Measurements from ENCODE around the gene URB1.

URB1 gene

DNA sequence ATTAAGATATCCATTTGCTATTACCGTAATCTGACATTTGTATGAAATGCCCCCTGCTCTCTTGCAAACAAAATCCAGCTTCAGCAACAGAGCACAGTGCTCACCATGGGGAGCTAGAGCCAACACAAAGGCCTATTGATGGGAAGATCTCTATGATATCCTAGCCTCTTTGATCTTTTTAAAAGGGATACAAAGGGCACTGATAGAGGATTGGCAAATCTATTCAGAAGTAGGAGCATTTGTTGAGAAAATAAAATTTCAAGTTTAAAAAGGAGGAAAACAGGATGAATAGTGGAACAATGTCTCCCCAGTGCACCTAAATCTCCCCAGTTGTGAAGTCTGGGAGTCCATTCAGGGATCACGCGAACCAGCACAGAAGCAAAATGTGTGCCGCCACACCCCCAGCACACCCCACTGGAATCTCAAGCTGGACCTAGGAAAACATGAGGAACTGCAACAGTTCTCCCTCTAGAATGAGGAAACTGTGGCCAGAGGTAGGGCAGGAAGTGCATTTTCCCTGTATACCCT lies 62.0 kb downstream of the URB1 start:
- Histone ChIP-seq H3K4me1 (ENCODE audit: control insufficient read depth in 2 of 2, insufficient read depth in 1 of 2, low read depth in 1 of 2, low read length in 2 of 2) (peaks cover 17 to 21% of the 10 kb centered on the region in 2 donors), H3K4me2 (ENCODE audit: insufficient read depth, low read length, poor library complexity, severe bottlenecking) (no peak overlapping the region), H3K79me1 (ENCODE audit: low read depth, low read length) (no peaks in the 10 kb centered on the region), H3K9me3 (replicated peaks in 1 of 2; ENCODE audit: control insufficient read depth in 2 of 2, insufficient read depth in 1 of 2, low read depth in 1 of 2, low read length in 2 of 2) (peaks cover 5 to 39% of the 10 kb centered on the region in 2 donors), H2BK5ac (ENCODE audit: low read length) (no peak overlapping the region), H3K27ac (replicated peaks; ENCODE audit: low read length) (no peak overlapping the region), H2BK15ac (ENCODE audit: low read length) (no peak overlapping the region), H4K91ac (ENCODE audit: low read depth, low read length, poor library complexity) (no peak overlapping the region), H2BK12ac (ENCODE audit: low read length) (no peak overlapping the region), H3K4ac (ENCODE audit: low read length) (no peak overlapping the region), H3K18ac (ENCODE audit: low read length) (no peak overlapping the region), H2AK5ac (ENCODE audit: low read depth, low read length) (no peak overlapping the region), H3K27me3 (ENCODE audit: control insufficient read depth in 3 of 3, insufficient read depth in 3 of 3, low read depth in 1 of 3, low read length in 3 of 3) (peaks cover 0 to 3% (median 0%) of the 10 kb centered on the region in 3 experiments), H2BK120ac (ENCODE audit: low read depth, low read length) (no peak overlapping the region), H4K8ac (ENCODE audit: low read depth, low read length) (no peak overlapping the region), H3K36me3 (replicated peaks in 1 of 2; ENCODE audit: control insufficient read depth in 2 of 2, insufficient read depth in 2 of 2, low read length in 2 of 2) (peaks cover 7 to 72% of the 10 kb centered on the region in 2 donors), H2AFZ (ENCODE audit: low read length) (no peak overlapping the region), H3K23ac (ENCODE audit: low read depth, low read length, poor library complexity) (no peak overlapping the region), H3K4me3 (ENCODE audit: low read length in 2 of 2) (no peak overlapping the region), H3K9ac (ENCODE audit: low read depth, low read length, poor library complexity) (no peak overlapping the region), H3K14ac (ENCODE audit: low read length) (no peak overlapping the region)
- no CpG with 5 or more reads among the region's 4 CpGs for WGBS, 2 donors (ENCODE audit: extremely low coverage in 2 of 2, insufficient read length in 2 of 2, insufficient replicate concordance in 1 of 2)
- peak; percentile 39 for DNase-seq (ENCODE audit: low spot score)

DNA sequence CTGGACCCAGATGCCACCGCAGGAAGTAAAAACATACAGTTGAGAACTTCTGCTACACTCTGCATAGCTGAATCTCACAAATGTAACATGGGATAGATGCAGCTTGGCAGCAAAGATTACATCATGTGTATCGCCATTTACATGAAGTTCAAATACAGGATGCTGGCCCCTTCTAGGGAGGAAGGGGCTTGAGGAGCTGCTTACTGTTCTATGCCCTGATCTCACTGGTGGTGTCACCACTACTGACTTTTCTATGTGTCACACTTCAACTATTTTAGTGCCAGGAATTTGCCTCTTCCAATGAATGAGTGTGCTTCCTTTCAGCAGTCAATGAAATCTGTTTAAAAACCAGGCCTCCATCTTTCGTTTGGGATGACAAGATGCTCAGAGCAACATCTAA lies 63.0 kb downstream of the URB1 start:
- Histone ChIP-seq H3K27ac (replicated peaks; ENCODE audit: low read length) (no peak overlapping the region), H2BK120ac (ENCODE audit: low read depth, low read length) (no peak overlapping the region), H3K4me3 (ENCODE audit: low read length in 2 of 2) (no peak overlapping the region), H2AK5ac (ENCODE audit: low read depth, low read length) (no peak overlapping the region), H3K18ac (ENCODE audit: low read length) (no peak overlapping the region), H2BK12ac (ENCODE audit: low read length) (no peak overlapping the region), H3K79me1 (ENCODE audit: low read depth, low read length) (peaks cover 2% of the 10 kb centered on the region), H4K91ac (ENCODE audit: low read depth, low read length, poor library complexity) (no peak overlapping the region), H2AFZ (ENCODE audit: low read length) (no peak overlapping the region), H3K36me3 (replicated peaks in 1 of 2; ENCODE audit: control insufficient read depth in 2 of 2, insufficient read depth in 2 of 2, low read length in 2 of 2) (peaks cover 14 to 72% of the 10 kb centered on the region in 2 donors), H4K8ac (ENCODE audit: low read depth, low read length) (no peak overlapping the region), H2BK15ac (ENCODE audit: low read length) (no peak overlapping the region), H3K14ac (ENCODE audit: low read length) (no peak overlapping the region), H3K9me3 (replicated peaks in 1 of 2; ENCODE audit: control insufficient read depth in 2 of 2, insufficient read depth in 1 of 2, low read depth in 1 of 2, low read length in 2 of 2) (peaks cover 5 to 39% of the 10 kb centered on the region in 2 donors), H3K4me1 (ENCODE audit: control insufficient read depth in 2 of 2, insufficient read depth in 1 of 2, low read depth in 1 of 2, low read length in 2 of 2) (peaks cover 12 to 21% of the 10 kb centered on the region in 2 donors), H3K4me2 (ENCODE audit: insufficient read depth, low read length, poor library complexity, severe bottlenecking) (no peak overlapping the region), H3K4ac (ENCODE audit: low read length) (no peak overlapping the region), H3K27me3 (ENCODE audit: control insufficient read depth in 3 of 3, insufficient read depth in 3 of 3, low read depth in 1 of 3, low read length in 3 of 3) (peaks cover 0 to 3% (median 0%) of the 10 kb centered on the region in 3 experiments), H2BK5ac (ENCODE audit: low read length) (no peak overlapping the region), H3K23ac (ENCODE audit: low read depth, low read length, poor library complexity) (no peak overlapping the region), H3K9ac (ENCODE audit: low read depth, low read length, poor library complexity) (no peak overlapping the region)
- no peak for DNase-seq (ENCODE audit: low spot score)
- no CpG with 5 or more reads among the region's 3 CpGs for WGBS, 2 donors (ENCODE audit: extremely low coverage in 2 of 2, insufficient read length in 2 of 2, insufficient replicate concordance in 1 of 2)

DNA sequence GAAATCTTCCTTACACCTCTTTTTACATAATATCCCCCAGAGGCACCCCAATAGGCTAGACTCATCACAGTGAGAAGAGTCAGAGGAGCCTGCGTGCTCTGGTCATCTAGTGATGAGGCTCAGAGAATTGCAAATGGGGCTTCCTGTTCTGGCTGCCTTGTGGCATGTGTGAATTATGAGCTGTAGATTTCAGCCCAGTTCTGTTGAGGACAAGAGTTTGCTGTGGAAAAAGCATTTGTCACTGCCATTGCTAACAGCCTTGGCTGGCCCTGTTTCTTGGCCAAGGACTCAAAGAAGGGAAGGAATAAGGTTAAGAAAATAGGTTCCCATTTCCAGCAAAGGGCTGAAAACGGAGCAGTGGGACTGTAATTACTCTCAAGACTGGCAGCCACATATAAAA lies 63.5 kb downstream of the URB1 start:
- H3K9me3 ChIP-seq (replicated peaks in 1 of 2; ENCODE audit: control insufficient read depth in 2 of 2, insufficient read depth in 1 of 2, low read depth in 1 of 2, low read length in 2 of 2): peaks cover 5 to 39% of the 10 kb centered on the region in 2 donors
- H3K27me3 ChIP-seq (ENCODE audit: control insufficient read depth in 3 of 3, insufficient read depth in 3 of 3, low read depth in 1 of 3, low read length in 3 of 3): peaks cover 0 to 3% (median 0%) of the 10 kb centered on the region in 3 experiments
- H4K91ac ChIP-seq (ENCODE audit: low read depth, low read length, poor library complexity): no peak overlapping the region
- H2BK15ac ChIP-seq (ENCODE audit: low read length): no peak overlapping the region
- H3K4me1 ChIP-seq (ENCODE audit: control insufficient read depth in 2 of 2, insufficient read depth in 1 of 2, low read depth in 1 of 2, low read length in 2 of 2): peaks cover 12 to 21% of the 10 kb centered on the region in 2 donors
- no peak overlapping the region for H4K8ac ChIP-seq (ENCODE audit: low read depth, low read length)
- H3K79me1 ChIP-seq (ENCODE audit: low read depth, low read length): peaks cover 2% of the 10 kb centered on the region
- H2BK12ac ChIP-seq (ENCODE audit: low read length): no peak overlapping the region
- no peak overlapping the region for H3K14ac ChIP-seq (ENCODE audit: low read length)
- H2AK5ac ChIP-seq (ENCODE audit: low read depth, low read length): no peak overlapping the region
- no peak for DNase-seq (ENCODE audit: low spot score)
- no peak overlapping the region for H2AFZ ChIP-seq (ENCODE audit: low read length)
- H3K36me3 ChIP-seq (replicated peaks in 1 of 2; ENCODE audit: control insufficient read depth in 2 of 2, insufficient read depth in 2 of 2, low read length in 2 of 2): peaks cover 18 to 72% of the 10 kb centered on the region in 2 donors
- no peak overlapping the region for H2BK120ac ChIP-seq (ENCODE audit: low read depth, low read length)
- WGBS, 2 donors (ENCODE audit: extremely low coverage in 2 of 2, insufficient read length in 2 of 2, insufficient replicate concordance in 1 of 2): no CpG with 5 or more reads among the region's 2 CpGs
- H3K23ac ChIP-seq (ENCODE audit: low read depth, low read length, poor library complexity): no peak overlapping the region
- H3K27ac ChIP-seq (replicated peaks; ENCODE audit: low read length): no peak overlapping the region
- no peak overlapping the region for H2BK5ac ChIP-seq (ENCODE audit: low read length)
- H3K4me3 ChIP-seq (ENCODE audit: low read length in 2 of 2): no peak overlapping the region
- H3K9ac ChIP-seq (ENCODE audit: low read depth, low read length, poor library complexity): no peak overlapping the region
- H3K4ac ChIP-seq (ENCODE audit: low read length): no peak overlapping the region
- no peak overlapping the region for H3K18ac ChIP-seq (ENCODE audit: low read length)
- H3K4me2 ChIP-seq (ENCODE audit: insufficient read depth, low read length, poor library complexity, severe bottlenecking): no peak overlapping the region

DNA sequence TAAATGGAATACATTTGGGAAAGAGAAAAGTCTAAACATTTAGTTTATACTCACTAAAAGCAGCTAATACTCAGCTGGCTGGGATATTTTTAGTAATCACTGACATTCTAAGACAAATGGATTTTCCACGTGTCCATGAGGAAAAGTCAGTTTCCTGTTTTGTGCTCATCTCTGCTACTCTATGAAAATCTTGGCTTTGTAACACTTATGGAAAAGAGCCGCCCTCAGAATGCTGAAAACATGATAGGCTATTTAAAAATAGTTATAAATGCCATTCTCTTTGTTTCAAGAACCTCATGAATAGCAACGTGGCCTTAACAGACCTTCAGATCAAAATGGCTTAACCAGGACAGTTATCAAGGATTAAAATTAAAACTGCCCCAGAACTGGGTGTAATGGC lies 64.2 kb downstream of the URB1 start:
- H2BK5ac ChIP-seq (ENCODE audit: low read length): no peak overlapping the region
- no peak overlapping the region for H4K91ac ChIP-seq (ENCODE audit: low read depth, low read length, poor library complexity)
- peaks cover 5 to 37% of the 10 kb centered on the region in 2 donors for H3K9me3 ChIP-seq (replicated peaks in 1 of 2; ENCODE audit: control insufficient read depth in 2 of 2, insufficient read depth in 1 of 2, low read depth in 1 of 2, low read length in 2 of 2)
- H2AK5ac ChIP-seq (ENCODE audit: low read depth, low read length): no peak overlapping the region
- H3K4me1 ChIP-seq (ENCODE audit: control insufficient read depth in 2 of 2, insufficient read depth in 1 of 2, low read depth in 1 of 2, low read length in 2 of 2): peaks cover 12 to 21% of the 10 kb centered on the region in 2 donors
- no peak overlapping the region for H3K18ac ChIP-seq (ENCODE audit: low read length)
- H3K36me3 ChIP-seq (replicated peaks in 1 of 2; ENCODE audit: control insufficient read depth in 2 of 2, insufficient read depth in 2 of 2, low read length in 2 of 2): peaks cover 22 to 72% of the 10 kb centered on the region in 2 donors
- H3K4ac ChIP-seq (ENCODE audit: low read length): no peak overlapping the region
- peaks cover 2% of the 10 kb centered on the region for H3K79me1 ChIP-seq (ENCODE audit: low read depth, low read length)
- no peak overlapping the region for H4K8ac ChIP-seq (ENCODE audit: low read depth, low read length)
- no peak overlapping the region for H3K4me3 ChIP-seq (ENCODE audit: low read length in 2 of 2)
- H2BK15ac ChIP-seq (ENCODE audit: low read length): no peak overlapping the region
- no peak overlapping the region for H2BK12ac ChIP-seq (ENCODE audit: low read length)
- WGBS, 2 donors (ENCODE audit: extremely low coverage in 2 of 2, insufficient read length in 2 of 2, insufficient replicate concordance in 1 of 2): no CpG with 5 or more reads among the region's 3 CpGs
- H3K9ac ChIP-seq (ENCODE audit: low read depth, low read length, poor library complexity): no peak overlapping the region
- no peak overlapping the region for H3K4me2 ChIP-seq (ENCODE audit: insufficient read depth, low read length, poor library complexity, severe bottlenecking)
- H3K23ac ChIP-seq (ENCODE audit: low read depth, low read length, poor library complexity): no peak overlapping the region
- H3K27me3 ChIP-seq (ENCODE audit: control insufficient read depth in 3 of 3, insufficient read depth in 3 of 3, low read depth in 1 of 3, low read length in 3 of 3): peaks cover 0 to 3% (median 0%) of the 10 kb centered on the region in 3 experiments
- no peak for DNase-seq (ENCODE audit: low spot score)
- H3K14ac ChIP-seq (ENCODE audit: low read length): no peak overlapping the region
- H2BK120ac ChIP-seq (ENCODE audit: low read depth, low read length): no peak overlapping the region
- no peak overlapping the region for H2AFZ ChIP-seq (ENCODE audit: low read length)
- no peak overlapping the region for H3K27ac ChIP-seq (replicated peaks; ENCODE audit: low read length)

Measured in neuronal stem cell (in vitro differentiated cells).